OCI-LY1 (cell line): ENCODE results near the gene PXDN.

Experiments
- H2AFZ ChIP-seq: fragments of 200-600 bp; sonication (generic), shearing (Covaris generic); 2 replicates; pipeline ENCODE4 v1.6.0; 2014; ENCODE audit warnings: antibody characterized with exemption, mild to moderate bottlenecking, low read length
- H3F3A ChIP-seq: fragments of 200-600 bp; sonication (generic), shearing (Covaris generic); 2 replicates; pipeline ENCODE4 v1.6.0; 2014; ENCODE audit warnings: mild to moderate bottlenecking, antibody characterized with exemption, low read length, moderate library complexity; ENCODE audit not compliant: insufficient read depth
- H3K27ac ChIP-seq: fragments of 200-600 bp; sonication (generic); 2 replicates; pipeline ENCODE4 v1.5.1; 2014; ENCODE audit warnings: low read length, mixed run types, mild to moderate bottlenecking, low read depth; ENCODE audit not compliant: poor library complexity, severe bottlenecking
- H3K27me3 ChIP-seq: fragments of 200-600 bp; sonication (generic); 2 replicates; pipeline ENCODE4 v1.6.0; 2014; ENCODE audit warnings: antibody characterized with exemption, mild to moderate bottlenecking, low read length, moderate library complexity; ENCODE audit not compliant: insufficient read depth
- H3K36me3 ChIP-seq: fragments of 200-600 bp; sonication (generic); 2 replicates; pipeline ENCODE4 v1.6.1; 2014; ENCODE audit warnings: mild to moderate bottlenecking, antibody characterized with exemption, low read length, moderate library complexity, mixed read lengths; ENCODE audit not compliant: insufficient read depth
- H3K4me1 ChIP-seq: fragments of 200-600 bp; sonication (generic); 2 replicates; pipeline ENCODE4 v1.5.1; 2014; ENCODE audit warnings: mild to moderate bottlenecking, low read length, moderate library complexity; ENCODE audit not compliant: insufficient read depth, severe bottlenecking
- H3K4me2 ChIP-seq: fragments of 200-600 bp; sonication (generic), shearing (Covaris generic); 2 replicates; pipeline ENCODE4 v1.6.1; 2014; ENCODE audit warnings: low read length
- H3K4me3 ChIP-seq: fragments of 200-600 bp; sonication (generic); 2 replicates; pipeline ENCODE4 v1.5.1; 2014; ENCODE audit warnings: low read length, low read depth, mild to moderate bottlenecking, mixed read lengths; ENCODE audit not compliant: poor library complexity, severe bottlenecking
- H3K79me2 ChIP-seq: fragments of 200-600 bp; shearing (Covaris generic); 2 replicates; pipeline ENCODE4 v1.6.1; 2016; ENCODE audit warnings: mixed run types, low read length, mixed read lengths; ENCODE audit not compliant: insufficient read depth
- H3K9ac ChIP-seq: fragments of 200-600 bp; sonication (generic), shearing (Covaris generic); 2 replicates; pipeline ENCODE4 v1.6.1; 2014; ENCODE audit warnings: mild to moderate bottlenecking, low read length, mixed read lengths
- H3K9me2 ChIP-seq: fragments of 200-600 bp; sonication (generic), shearing (Covaris generic); 2 replicates; pipeline ENCODE4 v1.6.1; 2014; ENCODE audit warnings: low read depth, mild to moderate bottlenecking, low read length, mixed read lengths
- H3K9me3 ChIP-seq: fragments of 200-600 bp; shearing (Covaris generic); 2 replicates; pipeline ENCODE4 v1.6.1; 2014; ENCODE audit warnings: low read length, mixed read lengths
- H4K20me1 ChIP-seq: fragments of 200-600 bp; sonication (generic), shearing (Covaris generic); 2 replicates; pipeline ENCODE4 v1.6.0; 2016; ENCODE audit warnings: mild to moderate bottlenecking, low read length; ENCODE audit not compliant: insufficient read depth
- CTCF ChIP-seq: fragments of 200-600 bp; sonication (generic), shearing (Covaris generic); IDR thresholded peaks from 2 replicates; pipeline ENCODE4 v1.5.1; 2017; ENCODE audit warnings: mild to moderate bottlenecking, antibody characterized with exemption, low read length, moderate library complexity, mixed read lengths
- EZH2 ChIP-seq: fragments of 200-600 bp; sonication (generic), shearing (Covaris generic); IDR thresholded peaks from 2 replicates; pipeline ENCODE4 v1.8.0; 2017; ENCODE audit warnings: borderline replicate concordance, mixed run types, mild to moderate bottlenecking, antibody characterized with exemption, low read length, moderate library complexity, mixed read lengths

Gene PXDN

GRCh38 chr2:1683297-1683696, 61.0 kb downstream of the PXDN start:
- Histone ChIP-seq H3K79me2 (no peaks in the 10 kb centered on the region), H2AFZ (no peak overlapping the region), H3K36me3 (no peaks in the 10 kb centered on the region), H3K4me2 (no peak overlapping the region), H3K27me3 (no peaks in the 10 kb centered on the region), H4K20me1 (no peaks in the 10 kb centered on the region), H3K9me3 (no peaks in the 10 kb centered on the region), H3K4me1 (no peaks in the 10 kb centered on the region), H3K9ac (no peak overlapping the region), H3K9me2 (no peaks in the 10 kb centered on the region), H3K4me3 (no peak overlapping the region), H3K27ac (no peak overlapping the region), H3F3A (no peaks in the 10 kb centered on the region)
- TF ChIP-seq EZH2 = no peak
- no peak for TF ChIP-seq CTCF

GRCh38 chr2:1682181-1682440, 62.2 kb downstream of the PXDN start:
- no peak overlapping the region for H3K4me2 ChIP-seq
- no peaks in the 10 kb centered on the region for H3K27me3 ChIP-seq
- H3K36me3 ChIP-seq = no peaks in the 10 kb centered on the region
- H3K9me3 ChIP-seq = no peaks in the 10 kb centered on the region
- TF ChIP-seq CTCF (no peak), EZH2 (no peak)
- no peak overlapping the region for H3K9ac ChIP-seq
- H4K20me1 ChIP-seq = no peaks in the 10 kb centered on the region
- H3K4me1 ChIP-seq = no peaks in the 10 kb centered on the region
- H3K4me3 ChIP-seq = no peak overlapping the region
- H2AFZ ChIP-seq = no peak overlapping the region
- H3F3A ChIP-seq = no peaks in the 10 kb centered on the region
- no peaks in the 10 kb centered on the region for H3K79me2 ChIP-seq
- H3K27ac ChIP-seq = no peak overlapping the region
- no peaks in the 10 kb centered on the region for H3K9me2 ChIP-seq

GRCh38 chr2:1681323-1682180, 62.8 kb downstream of the PXDN start:
- Histone ChIP-seq H3K9me2 (no peaks in the 10 kb centered on the region), H3K79me2 (no peaks in the 10 kb centered on the region), H3K27me3 (no peaks in the 10 kb centered on the region), H3K4me1 (no peaks in the 10 kb centered on the region), H3K4me2 (no peak overlapping the region), H3K9ac (no peak overlapping the region), H3K9me3 (no peaks in the 10 kb centered on the region), H3K27ac (no peak overlapping the region), H3K36me3 (no peaks in the 10 kb centered on the region), H4K20me1 (no peaks in the 10 kb centered on the region), H3K4me3 (no peak overlapping the region), H2AFZ (no peak overlapping the region), H3F3A (no peaks in the 10 kb centered on the region)
- TF ChIP-seq CTCF (no peak), EZH2 (no peak)
